Measurements from ENCODE around the gene GON4L.
"Not testable (repeated sequence)": the region's sequence is repeated elsewhere in the genome, so short reads cannot be mapped to it uniquely, and the experiment has no call there.

Gene GON4L

DNA sequence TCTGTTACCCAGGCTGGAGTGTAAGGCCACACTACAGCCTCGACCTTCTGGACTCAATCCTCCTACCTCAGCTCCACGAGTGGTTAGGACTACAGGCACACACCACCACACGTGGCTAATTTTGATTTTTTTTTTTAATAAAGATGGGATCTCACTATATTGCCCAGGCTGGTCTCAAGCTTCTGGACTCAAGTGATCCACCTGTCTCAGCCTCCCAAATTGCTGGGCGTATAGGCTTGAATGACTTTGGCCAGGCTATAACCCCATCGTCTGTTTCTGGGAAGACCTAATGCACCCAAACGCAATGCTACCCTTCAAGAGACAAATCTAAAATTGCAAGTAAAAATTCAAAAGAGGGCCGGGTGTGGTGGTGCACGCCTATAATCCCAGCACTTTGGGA, 116.0 kb downstream of the GON4L start:
- 96% methylated on average over 5 of the region's 8 CpGs for WGBS (ENCODE audit: insufficient coverage)
- Histone ChIP-seq H3K9me3 (ENCODE audit: control extremely low read depth in 1 of 5, control insufficient read depth in 4 of 5, insufficient read depth in 2 of 5, low read depth in 1 of 5, low read length in 4 of 5) (no peaks in the 10 kb centered on the region), H3K36me3 (ENCODE audit: control insufficient read depth in 4 of 4, insufficient read depth in 4 of 4, low read length in 3 of 4) (peaks cover 5 to 23% (median 13%) of the 10 kb centered on the region in 4 experiments), H3K4me1 (ENCODE audit: control extremely low read depth in 1 of 4, control insufficient read depth in 4 of 4, insufficient read depth in 4 of 4, low read length in 3 of 4) (peaks cover 3 to 9% (median 6%) of the 10 kb centered on the region in 4 experiments), H3K27me3 (replicated peaks in 2 of 5; ENCODE audit: control insufficient read depth in 4 of 5, insufficient read depth in 5 of 5, low read length in 4 of 5) (no peaks in the 10 kb centered on the region), H3K4me3 (ENCODE audit: control insufficient read depth in 1 of 7, extremely low read depth in 1 of 7, insufficient read depth in 4 of 7, low read depth in 2 of 7, low read length in 6 of 7) (no peak overlapping the region), H3K27ac (ENCODE audit: insufficient read depth in 1 of 2, low read depth in 1 of 2, low read length in 2 of 2, poor library complexity in 1 of 2, severe bottlenecking in 2 of 2) (no peak overlapping the region)
- ChIA-PET POLR2A (no interaction called here), CTCF (interaction anchor here (0.6 kb wide), 2 partner anchors 28 to 144 kb away, joined by 3 to 4 read pairs; no protein-coding TSS in a partner anchor)
- no peak for DNase-seq

DNA sequence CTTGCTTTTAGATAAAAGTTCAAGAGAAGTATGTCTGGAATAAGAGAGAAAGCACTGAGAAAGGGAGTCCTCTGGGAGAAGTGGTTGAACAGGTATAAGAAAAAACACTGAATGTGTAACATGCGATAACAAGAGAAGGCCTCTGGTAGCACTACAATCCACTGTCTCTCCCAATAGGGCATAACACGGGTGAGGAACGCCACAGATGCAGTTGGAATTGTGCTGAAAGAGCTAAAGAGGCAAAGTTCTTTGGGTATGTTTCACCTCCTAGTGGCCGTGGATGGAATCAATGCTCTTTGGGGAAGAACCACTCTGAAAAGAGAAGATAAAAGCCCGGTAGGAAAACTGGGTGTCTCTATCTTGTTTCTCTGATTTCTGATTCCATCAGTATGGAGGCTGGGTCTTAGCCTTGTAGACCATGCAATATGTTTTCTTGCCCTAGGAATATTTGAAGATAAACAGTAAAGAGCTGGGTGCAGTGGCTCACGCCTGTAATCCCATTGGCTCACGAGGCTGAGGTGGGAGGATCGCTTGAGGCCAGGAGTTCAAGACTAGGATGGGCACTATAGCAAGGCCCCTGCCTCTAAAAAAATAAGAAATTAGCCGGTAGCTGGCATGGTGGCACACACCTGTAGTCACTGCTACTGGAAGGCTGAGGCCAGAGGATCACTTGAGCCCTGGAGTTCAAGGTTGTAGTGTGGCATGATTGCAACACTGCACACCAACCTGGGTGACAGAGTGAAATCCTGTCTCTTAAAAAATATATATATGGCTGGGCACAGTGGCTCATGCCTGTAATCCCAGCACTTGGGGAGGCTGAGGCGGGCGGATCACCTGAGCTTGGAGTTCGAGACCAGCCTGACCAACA, 127.7 kb downstream of the GON4L start:
- H3K27ac ChIP-seq (ENCODE audit: insufficient read depth in 1 of 2, low read depth in 1 of 2, low read length in 2 of 2, poor library complexity in 1 of 2, severe bottlenecking in 2 of 2): peak overlapping the region in 1 of 2 experiments; percentile 19
- ChIA-PET POLR2A (no interaction called here), CTCF (interaction anchor here (1.0 to 2.5 kb wide), 7 partner anchors 9 to 55 kb away, joined by 3 to 9 read pairs (median 4); no protein-coding TSS in a partner anchor)
- H3K36me3 ChIP-seq (ENCODE audit: control insufficient read depth in 4 of 4, insufficient read depth in 4 of 4, low read length in 3 of 4): peaks cover 10 to 57% (median 17%) of the 10 kb centered on the region in 4 experiments
- peaks cover 0 to 2% (median 0%) of the 10 kb centered on the region in 4 experiments for H3K4me1 ChIP-seq (ENCODE audit: control extremely low read depth in 1 of 4, control insufficient read depth in 4 of 4, insufficient read depth in 4 of 4, low read length in 3 of 4)
- 54% methylated on average over 10 of the region's 12 CpGs for WGBS (ENCODE audit: insufficient coverage)
- DNase-seq: peak; percentile 76 to 83 (median 83)
- H3K4me3 ChIP-seq (ENCODE audit: control insufficient read depth in 1 of 7, extremely low read depth in 1 of 7, insufficient read depth in 4 of 7, low read depth in 2 of 7, low read length in 6 of 7): no peak overlapping the region
- no peaks in the 10 kb centered on the region for H3K27me3 ChIP-seq (replicated peaks in 2 of 5; ENCODE audit: control insufficient read depth in 4 of 5, insufficient read depth in 5 of 5, low read length in 4 of 5)
- H3K9me3 ChIP-seq (ENCODE audit: control extremely low read depth in 1 of 5, control insufficient read depth in 4 of 5, insufficient read depth in 2 of 5, low read depth in 1 of 5, low read length in 4 of 5): no peaks in the 10 kb centered on the region

DNA sequence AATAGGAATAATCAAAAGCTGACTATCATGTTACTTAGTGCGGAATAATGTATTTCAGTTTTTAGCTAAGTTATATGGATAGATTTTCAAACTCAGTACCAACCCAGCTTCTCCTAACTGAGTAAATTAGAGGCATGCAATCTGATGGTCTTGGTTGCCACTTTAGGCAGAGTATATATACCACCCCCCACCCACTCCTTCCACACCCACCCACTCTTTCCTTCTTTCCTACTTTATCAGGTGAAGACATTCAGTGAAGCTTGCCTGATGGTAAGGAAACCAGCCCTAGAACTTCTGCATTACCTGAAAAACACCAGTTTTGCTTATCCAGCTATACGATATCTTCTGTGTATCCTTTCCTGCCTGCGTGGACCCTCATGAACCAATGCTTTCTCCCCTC, 131.9 kb downstream of the GON4L start:
- H3K4me1 ChIP-seq (ENCODE audit: control extremely low read depth in 1 of 4, control insufficient read depth in 4 of 4, insufficient read depth in 4 of 4, low read length in 3 of 4): peaks cover 0 to 2% (median 0%) of the 10 kb centered on the region in 4 experiments
- peaks cover 5 to 41% (median 12%) of the 10 kb centered on the region in 4 experiments for H3K36me3 ChIP-seq (ENCODE audit: control insufficient read depth in 4 of 4, insufficient read depth in 4 of 4, low read length in 3 of 4)
- ChIA-PET POLR2A (no interaction called here), CTCF (interaction anchor here (0.6 to 1.5 kb wide), 3 partner anchors 10 to 105 kb away, joined by 3 to 4 read pairs (median 4); no protein-coding TSS in a partner anchor)
- H3K27me3 ChIP-seq (replicated peaks in 2 of 5; ENCODE audit: control insufficient read depth in 4 of 5, insufficient read depth in 5 of 5, low read length in 4 of 5): no peaks in the 10 kb centered on the region
- DNase-seq: no peak
- WGBS (ENCODE audit: insufficient coverage): 100% methylated on average over 2 of the region's 3 CpGs
- no peaks in the 10 kb centered on the region for H3K9me3 ChIP-seq (ENCODE audit: control extremely low read depth in 1 of 5, control insufficient read depth in 4 of 5, insufficient read depth in 2 of 5, low read depth in 1 of 5, low read length in 4 of 5)
- H3K27ac ChIP-seq (ENCODE audit: insufficient read depth in 1 of 2, low read depth in 1 of 2, low read length in 2 of 2, poor library complexity in 1 of 2, severe bottlenecking in 2 of 2): no peak overlapping the region
- no peak overlapping the region for H3K4me3 ChIP-seq (ENCODE audit: control insufficient read depth in 1 of 7, extremely low read depth in 1 of 7, insufficient read depth in 4 of 7, low read depth in 2 of 7, low read length in 6 of 7)

- Histone ChIP-seq H3K27ac (ENCODE audit: insufficient read depth in 1 of 2, low read depth in 1 of 2, low read length in 2 of 2, poor library complexity in 1 of 2, severe bottlenecking in 2 of 2) (no peak overlapping the region), H3K36me3 (ENCODE audit: control insufficient read depth in 4 of 4, insufficient read depth in 4 of 4, low read length in 3 of 4) (peaks cover 3 to 33% (median 19%) of the 10 kb centered on the region in 4 experiments), H3K9me3 (ENCODE audit: control extremely low read depth in 1 of 5, control insufficient read depth in 4 of 5, insufficient read depth in 2 of 5, low read depth in 1 of 5, low read length in 4 of 5) (no peaks in the 10 kb centered on the region), H3K4me1 (ENCODE audit: control extremely low read depth in 1 of 4, control insufficient read depth in 4 of 4, insufficient read depth in 4 of 4, low read length in 3 of 4) (no peaks in the 10 kb centered on the region), H3K27me3 (replicated peaks in 2 of 5; ENCODE audit: control insufficient read depth in 4 of 5, insufficient read depth in 5 of 5, low read length in 4 of 5) (no peaks in the 10 kb centered on the region), H3K4me3 (ENCODE audit: control insufficient read depth in 1 of 7, extremely low read depth in 1 of 7, insufficient read depth in 4 of 7, low read depth in 2 of 7, low read length in 6 of 7) (no peak overlapping the region)
- WGBS (ENCODE audit: insufficient coverage): 96% methylated on average over 4 of the region's 4 CpGs
- DNase-seq: no peak
- ChIA-PET POLR2A (no interaction called here), CTCF (interaction anchor here (0.7 kb wide), 1 partner anchor 9 kb away, joined by 4 read pairs; no protein-coding TSS in a partner anchor)
Measured at GRCh38 chr1:155719703-155720102, 137.3 kb downstream of the GON4L start.

DNA sequence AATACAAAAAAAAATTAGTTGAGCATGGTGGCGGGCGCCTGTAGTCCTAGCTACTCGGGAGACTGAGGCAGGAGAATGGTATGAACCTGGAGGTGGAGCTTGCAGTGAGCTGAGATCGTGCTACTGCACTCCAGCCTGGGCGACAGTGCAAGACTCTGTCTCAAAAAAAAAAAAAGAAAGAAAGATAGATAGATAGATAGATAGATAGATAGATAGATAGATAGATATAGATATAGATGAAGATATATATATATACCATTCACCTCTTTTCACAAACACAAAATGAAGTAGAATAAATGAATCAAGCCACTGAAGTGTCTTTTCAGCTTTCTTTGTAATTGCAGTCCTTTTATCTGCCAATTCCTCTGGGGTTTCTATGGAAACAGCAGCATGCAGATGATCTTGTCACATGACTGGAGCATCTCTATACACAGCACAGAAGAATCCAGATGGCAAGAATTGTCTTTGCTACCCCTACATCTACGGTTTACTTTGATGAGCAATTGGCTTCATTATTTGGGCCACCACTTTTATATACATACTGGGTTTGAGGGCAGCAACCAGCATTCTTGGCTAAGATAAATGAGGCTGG, 138.4 kb downstream of the GON4L start:
- H3K4me1 ChIP-seq (ENCODE audit: control extremely low read depth in 1 of 4, control insufficient read depth in 4 of 4, insufficient read depth in 4 of 4, low read length in 3 of 4); POLR2A ChIA-PET; CTCF ChIA-PET; H3K27ac ChIP-seq (ENCODE audit: insufficient read depth in 1 of 2, low read depth in 1 of 2, low read length in 2 of 2, poor library complexity in 1 of 2, severe bottlenecking in 2 of 2); H3K4me3 ChIP-seq (ENCODE audit: control insufficient read depth in 1 of 7, extremely low read depth in 1 of 7, insufficient read depth in 4 of 7, low read depth in 2 of 7, low read length in 6 of 7); H3K9me3 ChIP-seq (ENCODE audit: control extremely low read depth in 1 of 5, control insufficient read depth in 4 of 5, insufficient read depth in 2 of 5, low read depth in 1 of 5, low read length in 4 of 5); DNase-seq; H3K27me3 ChIP-seq (replicated peaks in 2 of 5; ENCODE audit: control insufficient read depth in 4 of 5, insufficient read depth in 5 of 5, low read length in 4 of 5): not testable (repeated sequence)
- H3K36me3 ChIP-seq (ENCODE audit: control insufficient read depth in 4 of 4, insufficient read depth in 4 of 4, low read length in 3 of 4): peaks cover 3 to 36% (median 20%) of the 10 kb centered on the region in 4 experiments
- 95% methylated on average over 4 of the region's 6 CpGs for WGBS (ENCODE audit: insufficient coverage)

GRCh38 chr1:155717041-155717440, 140.0 kb downstream of the GON4L start:
- Histone ChIP-seq H3K4me1 (ENCODE audit: control extremely low read depth in 1 of 4, control insufficient read depth in 4 of 4, insufficient read depth in 4 of 4, low read length in 3 of 4) (no peaks in the 10 kb centered on the region), H3K4me3 (ENCODE audit: control insufficient read depth in 1 of 7, extremely low read depth in 1 of 7, insufficient read depth in 4 of 7, low read depth in 2 of 7, low read length in 6 of 7) (no peak overlapping the region), H3K27ac (ENCODE audit: insufficient read depth in 1 of 2, low read depth in 1 of 2, low read length in 2 of 2, poor library complexity in 1 of 2, severe bottlenecking in 2 of 2) (no peak overlapping the region), H3K9me3 (ENCODE audit: control extremely low read depth in 1 of 5, control insufficient read depth in 4 of 5, insufficient read depth in 2 of 5, low read depth in 1 of 5, low read length in 4 of 5) (no peaks in the 10 kb centered on the region), H3K36me3 (ENCODE audit: control insufficient read depth in 4 of 4, insufficient read depth in 4 of 4, low read length in 3 of 4) (peaks cover 0 to 39% (median 17%) of the 10 kb centered on the region in 4 experiments), H3K27me3 (replicated peaks in 2 of 5; ENCODE audit: control insufficient read depth in 4 of 5, insufficient read depth in 5 of 5, low read length in 4 of 5) (no peaks in the 10 kb centered on the region)
- DNase-seq: no peak
- POLR2A ChIA-PET: no interaction called here
- CTCF ChIA-PET: interaction anchor here (1.1 kb wide), 1 partner anchor 10 kb away, joined by 4 read pairs; no protein-coding TSS in a partner anchor
- WGBS (ENCODE audit: insufficient coverage): 100% methylated on average over 2 of the region's 7 CpGs

GRCh38 chr1:155715777-155716176, 141.2 kb downstream of the GON4L start:
- DNase-seq: no peak
- no peaks in the 10 kb centered on the region for H3K9me3 ChIP-seq (ENCODE audit: control extremely low read depth in 1 of 5, control insufficient read depth in 4 of 5, insufficient read depth in 2 of 5, low read depth in 1 of 5, low read length in 4 of 5)
- no peak overlapping the region for H3K27ac ChIP-seq (ENCODE audit: insufficient read depth in 1 of 2, low read depth in 1 of 2, low read length in 2 of 2, poor library complexity in 1 of 2, severe bottlenecking in 2 of 2)
- H3K4me3 ChIP-seq (ENCODE audit: control insufficient read depth in 1 of 7, extremely low read depth in 1 of 7, insufficient read depth in 4 of 7, low read depth in 2 of 7, low read length in 6 of 7): no peak overlapping the region
- no peaks in the 10 kb centered on the region for H3K27me3 ChIP-seq (replicated peaks in 2 of 5; ENCODE audit: control insufficient read depth in 4 of 5, insufficient read depth in 5 of 5, low read length in 4 of 5)
- ChIA-PET POLR2A (no interaction called here), CTCF (interaction anchor here (1.5 to 1.6 kb wide), 3 partner anchors 9 to 11 kb away, joined by 4 to 6 read pairs (median 4); no protein-coding TSS in a partner anchor)
- 100% methylated on average over 2 of the region's 5 CpGs for WGBS (ENCODE audit: insufficient coverage)
- peaks cover 0 to 31% (median 14%) of the 10 kb centered on the region in 4 experiments for H3K36me3 ChIP-seq (ENCODE audit: control insufficient read depth in 4 of 4, insufficient read depth in 4 of 4, low read length in 3 of 4)
- H3K4me1 ChIP-seq (ENCODE audit: control extremely low read depth in 1 of 4, control insufficient read depth in 4 of 4, insufficient read depth in 4 of 4, low read length in 3 of 4): no peaks in the 10 kb centered on the region
